ENCODE measurements around the gene GATA1. TPM values are rescaled to one million over a fixed set of nuclear protein-coding genes. Genes with fewer than 3 reads are reported as not detected.

The GATA1 gene
- total RNA-seq, 4 donors from 2014 or later: not detected

DNA sequence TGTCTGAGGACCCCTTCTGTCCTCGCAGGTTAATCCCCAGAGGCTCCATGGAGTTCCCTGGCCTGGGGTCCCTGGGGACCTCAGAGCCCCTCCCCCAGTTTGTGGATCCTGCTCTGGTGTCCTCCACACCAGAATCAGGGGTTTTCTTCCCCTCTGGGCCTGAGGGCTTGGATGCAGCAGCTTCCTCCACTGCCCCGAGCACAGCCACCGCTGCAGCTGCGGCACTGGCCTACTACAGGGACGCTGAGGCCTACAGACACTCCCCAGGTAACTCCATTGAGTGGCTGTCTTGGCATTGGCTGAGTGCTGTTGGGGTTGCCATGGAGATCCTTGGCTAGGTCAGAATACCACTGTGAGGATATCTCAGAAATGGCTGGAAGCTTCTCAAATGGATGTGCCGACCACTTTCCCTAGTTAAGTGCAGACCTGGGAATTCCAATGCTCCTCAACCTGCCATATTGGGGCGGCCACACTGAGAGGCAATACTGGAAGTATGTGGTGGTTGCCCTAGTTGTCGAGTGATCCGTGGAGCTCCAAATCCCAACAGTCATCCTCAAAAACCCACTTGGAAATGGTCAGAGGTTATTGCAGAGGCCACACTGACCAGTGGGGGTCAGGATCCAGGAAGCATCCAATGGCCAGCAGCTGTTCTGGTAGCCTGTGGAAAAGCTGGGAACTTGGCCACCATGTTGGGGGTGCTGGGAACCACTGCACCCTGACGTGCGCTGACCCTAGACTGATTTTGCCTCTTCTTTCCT is 4.9 kb downstream of the GATA1 start:
- Histone ChIP-seq H3K36me3 (no peaks in the 10 kb centered on the region), H3K27me3 (no peaks in the 10 kb centered on the region), H3K4me1 (no peaks in the 10 kb centered on the region), H3K4me3 (no peak overlapping the region), H3K9me3 (no peaks in the 10 kb centered on the region), H3K27ac (no peak overlapping the region)
- TF ChIP-seq, protein P1, sequence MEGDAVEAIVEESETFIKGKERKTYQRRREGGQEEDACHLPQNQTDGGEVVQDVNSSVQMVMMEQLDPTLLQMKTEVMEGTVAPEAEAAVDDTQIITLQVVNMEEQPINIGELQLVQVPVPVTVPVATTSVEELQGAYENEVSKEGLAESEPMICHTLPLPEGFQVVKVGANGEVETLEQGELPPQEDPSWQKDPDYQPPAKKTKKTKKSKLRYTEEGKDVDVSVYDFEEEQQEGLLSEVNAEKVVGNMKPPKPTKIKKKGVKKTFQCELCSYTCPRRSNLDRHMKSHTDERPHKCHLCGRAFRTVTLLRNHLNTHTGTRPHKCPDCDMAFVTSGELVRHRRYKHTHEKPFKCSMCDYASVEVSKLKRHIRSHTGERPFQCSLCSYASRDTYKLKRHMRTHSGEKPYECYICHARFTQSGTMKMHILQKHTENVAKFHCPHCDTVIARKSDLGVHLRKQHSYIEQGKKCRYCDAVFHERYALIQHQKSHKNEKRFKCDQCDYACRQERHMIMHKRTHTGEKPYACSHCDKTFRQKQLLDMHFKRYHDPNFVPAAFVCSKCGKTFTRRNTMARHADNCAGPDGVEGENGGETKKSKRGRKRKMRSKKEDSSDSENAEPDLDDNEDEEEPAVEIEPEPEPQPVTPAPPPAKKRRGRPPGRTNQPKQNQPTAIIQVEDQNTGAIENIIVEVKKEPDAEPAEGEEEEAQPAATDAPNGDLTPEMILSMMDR (IDR thresholded peaks at IDR 0.05): no peak
- TF ChIP-seq POLR2A (IDR thresholded peaks at IDR 0.05): no peak
- DNase-seq: no peak

DNA sequence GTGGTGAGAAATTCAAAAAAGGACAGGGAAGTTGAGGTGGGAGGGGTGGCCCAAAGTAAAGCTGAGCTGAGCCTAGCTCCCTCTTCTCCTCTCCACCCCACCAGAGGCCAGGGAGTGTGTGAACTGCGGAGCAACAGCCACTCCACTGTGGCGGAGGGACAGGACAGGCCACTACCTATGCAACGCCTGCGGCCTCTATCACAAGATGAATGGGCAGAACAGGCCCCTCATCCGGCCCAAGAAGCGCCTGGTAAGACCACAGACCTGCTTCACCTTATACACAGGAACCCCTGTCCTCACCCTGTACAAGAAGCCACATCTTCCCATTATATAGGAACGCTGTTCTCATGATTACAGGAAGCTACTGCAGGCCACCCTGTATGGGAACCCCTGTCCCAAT is 5.8 kb downstream of the GATA1 start:
- Histone ChIP-seq H3K9me3 (no peaks in the 10 kb centered on the region), H3K36me3 (no peaks in the 10 kb centered on the region), H3K27ac (no peak overlapping the region), H3K4me1 (no peaks in the 10 kb centered on the region), H3K4me3 (no peak overlapping the region), H3K27me3 (no peaks in the 10 kb centered on the region)
- DNase-seq: no peak
- TF ChIP-seq, protein P1 (IDR thresholded peaks at IDR 0.05): no peak
- no peak for TF ChIP-seq POLR2A (IDR thresholded peaks at IDR 0.05)

DNA sequence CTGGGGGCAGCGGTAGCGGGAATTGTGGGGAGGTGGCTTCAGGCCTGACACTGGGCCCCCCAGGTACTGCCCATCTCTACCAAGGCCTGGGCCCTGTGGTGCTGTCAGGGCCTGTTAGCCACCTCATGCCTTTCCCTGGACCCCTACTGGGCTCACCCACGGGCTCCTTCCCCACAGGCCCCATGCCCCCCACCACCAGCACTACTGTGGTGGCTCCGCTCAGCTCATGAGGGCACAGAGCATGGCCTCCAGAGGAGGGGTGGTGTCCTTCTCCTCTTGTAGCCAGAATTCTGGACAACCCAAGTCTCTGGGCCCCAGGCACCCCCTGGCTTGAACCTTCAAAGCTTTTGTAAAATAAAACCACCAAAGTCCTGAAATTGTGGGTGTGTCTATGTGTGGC is 7.5 kb downstream of the GATA1 start:
- no peak for DNase-seq
- H3K4me3 ChIP-seq: no peak overlapping the region
- H3K4me1 ChIP-seq: no peaks in the 10 kb centered on the region
- H3K9me3 ChIP-seq: no peaks in the 10 kb centered on the region
- no peaks in the 10 kb centered on the region for H3K27me3 ChIP-seq
- H3K27ac ChIP-seq: no peak overlapping the region
- H3K36me3 ChIP-seq: no peaks in the 10 kb centered on the region
- TF ChIP-seq POLR2A (IDR thresholded peaks at IDR 0.05): no peak
- TF ChIP-seq, protein P1 (IDR thresholded peaks at IDR 0.05): no peak

DNA sequence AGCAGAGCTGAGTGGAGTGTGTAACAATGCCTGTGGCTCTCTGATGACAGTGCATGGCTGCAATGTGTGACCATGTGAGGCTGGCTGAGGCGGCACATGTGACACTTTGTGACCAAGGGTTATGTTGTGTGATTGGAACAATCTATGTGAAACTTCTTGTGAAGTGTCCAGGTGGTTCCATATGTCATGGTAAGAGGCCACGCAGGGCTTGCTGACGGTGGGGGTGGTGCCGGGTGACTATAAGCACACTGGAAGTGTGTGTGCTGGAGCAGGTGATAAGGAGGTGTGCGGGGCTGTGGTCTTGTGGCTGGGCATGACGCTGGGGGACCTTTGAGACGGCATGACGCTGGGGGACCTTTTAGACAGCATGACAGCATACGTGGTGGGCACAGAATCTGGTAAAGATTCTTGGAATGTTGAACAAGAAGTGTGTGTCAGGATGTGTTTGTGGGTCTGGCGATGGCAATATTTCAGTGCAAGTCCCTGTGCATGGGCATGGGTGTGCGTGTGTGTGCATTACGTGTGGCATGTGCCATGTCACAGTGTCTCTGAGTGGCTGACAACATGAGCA is 8.0 kb downstream of the GATA1 start:
- no peak overlapping the region for H3K27ac ChIP-seq
- no peak for DNase-seq

DNA sequence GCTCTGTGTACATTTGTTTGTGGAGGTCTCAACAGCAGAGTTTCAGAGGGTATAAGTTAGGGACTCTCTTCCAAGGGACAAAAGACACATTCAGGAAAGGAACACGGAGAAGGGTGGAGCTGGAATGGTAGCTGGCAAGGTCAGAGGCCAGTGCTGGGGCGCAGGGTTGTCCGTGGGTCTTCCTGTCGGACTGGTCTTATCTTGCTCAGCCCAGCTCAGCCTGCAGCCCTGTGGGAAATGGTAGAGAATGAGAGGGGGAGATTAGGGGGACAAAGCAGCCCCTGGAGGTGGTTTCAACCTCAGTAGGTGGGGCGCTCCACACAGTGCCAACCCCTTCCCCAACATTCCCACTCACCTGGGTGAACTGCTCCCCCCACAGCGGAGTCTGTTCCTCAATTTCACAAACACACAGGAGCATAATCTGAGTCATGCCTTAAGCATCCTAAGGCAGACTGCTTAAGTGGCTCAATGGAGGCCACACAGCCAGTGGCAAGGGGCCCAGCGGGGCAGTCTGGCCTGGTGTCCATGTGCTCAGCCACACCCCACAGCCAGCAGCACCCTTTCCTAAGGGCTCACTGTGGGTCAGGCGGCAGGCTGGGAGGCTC is 8.6 kb downstream of the GATA1 start:
- no peaks in the 10 kb centered on the region for H3K9me3 ChIP-seq
- TF ChIP-seq POLR2A (IDR thresholded peaks at IDR 0.05): no peak
- TF ChIP-seq, protein P1 (IDR thresholded peaks at IDR 0.05): no peak
- H3K36me3 ChIP-seq: no peaks in the 10 kb centered on the region
- no peaks in the 10 kb centered on the region for H3K27me3 ChIP-seq
- no peak overlapping the region for H3K4me3 ChIP-seq
- no peak for DNase-seq
- no peak overlapping the region for H3K27ac ChIP-seq
- H3K4me1 ChIP-seq: no peaks in the 10 kb centered on the region

More for the DNA sequence above, 8.0 kb downstream of the GATA1 start:
- Histone ChIP-seq H3K27me3 (no peaks in the 10 kb centered on the region), H3K4me3 (no peak overlapping the region), H3K9me3 (no peaks in the 10 kb centered on the region), H3K36me3 (no peaks in the 10 kb centered on the region), H3K4me1 (no peaks in the 10 kb centered on the region)
- TF ChIP-seq, protein P1 (IDR thresholded peaks at IDR 0.05): no peak
- TF ChIP-seq POLR2A (IDR thresholded peaks at IDR 0.05): no peak
